LNCaP clone FGC (cell line): ENCODE data around the gene STK32B.

Source experiments
- DNase-seq: peaks from one replicate; pipeline ENCODE4 v3.0.0-alpha.2; 2011; ENCODE audit warnings: low read depth
- H3K4me3 ChIP-seq: 2 replicates; pipeline ENCODE4 v1.5.1; 2011; ENCODE audit warnings: mild to moderate bottlenecking, low read depth, low read length, control low read depth
- TF ChIP-seq, protein P1 (sequence below): IDR thresholded peaks from 2 replicates; pipeline ENCODE4 v1.5.1; 2012; ENCODE audit warnings: mild to moderate bottlenecking; ENCODE audit not compliant: control insufficient read depth, insufficient read depth; ENCODE audit errors: extremely low read depth

The STK32B gene

DNA sequence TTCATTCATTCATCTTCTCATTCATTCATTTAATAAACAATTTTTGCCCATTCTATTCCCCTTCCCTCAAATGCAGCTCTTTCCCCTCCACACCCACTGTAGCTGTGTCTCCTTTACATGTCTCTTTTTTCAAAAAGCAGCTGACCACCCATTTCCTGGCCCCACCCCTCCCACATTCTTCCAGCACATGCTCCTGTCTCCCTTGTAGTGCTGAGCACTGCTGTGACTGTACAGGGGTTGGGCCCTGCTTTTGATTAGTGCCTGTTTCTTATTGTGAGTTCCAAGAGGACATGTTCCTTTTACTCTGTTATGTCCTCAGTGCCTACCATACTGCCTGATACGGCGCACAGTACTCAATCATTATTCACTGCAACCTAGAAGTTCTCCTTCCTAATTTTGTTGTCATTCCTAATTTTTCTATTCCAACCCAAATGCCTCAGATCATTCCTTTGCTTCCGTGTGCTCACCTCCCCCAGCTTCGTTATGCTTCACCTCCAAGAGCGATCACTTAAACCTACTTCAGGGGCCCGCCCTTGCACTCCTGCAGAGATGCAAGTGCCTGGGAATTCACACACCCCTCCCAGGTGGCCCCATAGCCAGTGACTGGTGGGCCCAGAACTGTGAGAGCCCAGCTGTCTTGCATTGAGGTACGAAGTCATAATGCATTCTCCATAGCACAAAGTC is 152.2 kb downstream of the STK32B start:
- no peak overlapping the region for H3K4me3 ChIP-seq
- TF ChIP-seq, protein P1, sequence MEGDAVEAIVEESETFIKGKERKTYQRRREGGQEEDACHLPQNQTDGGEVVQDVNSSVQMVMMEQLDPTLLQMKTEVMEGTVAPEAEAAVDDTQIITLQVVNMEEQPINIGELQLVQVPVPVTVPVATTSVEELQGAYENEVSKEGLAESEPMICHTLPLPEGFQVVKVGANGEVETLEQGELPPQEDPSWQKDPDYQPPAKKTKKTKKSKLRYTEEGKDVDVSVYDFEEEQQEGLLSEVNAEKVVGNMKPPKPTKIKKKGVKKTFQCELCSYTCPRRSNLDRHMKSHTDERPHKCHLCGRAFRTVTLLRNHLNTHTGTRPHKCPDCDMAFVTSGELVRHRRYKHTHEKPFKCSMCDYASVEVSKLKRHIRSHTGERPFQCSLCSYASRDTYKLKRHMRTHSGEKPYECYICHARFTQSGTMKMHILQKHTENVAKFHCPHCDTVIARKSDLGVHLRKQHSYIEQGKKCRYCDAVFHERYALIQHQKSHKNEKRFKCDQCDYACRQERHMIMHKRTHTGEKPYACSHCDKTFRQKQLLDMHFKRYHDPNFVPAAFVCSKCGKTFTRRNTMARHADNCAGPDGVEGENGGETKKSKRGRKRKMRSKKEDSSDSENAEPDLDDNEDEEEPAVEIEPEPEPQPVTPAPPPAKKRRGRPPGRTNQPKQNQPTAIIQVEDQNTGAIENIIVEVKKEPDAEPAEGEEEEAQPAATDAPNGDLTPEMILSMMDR: no peak
- DNase-seq: no peak

DNA sequence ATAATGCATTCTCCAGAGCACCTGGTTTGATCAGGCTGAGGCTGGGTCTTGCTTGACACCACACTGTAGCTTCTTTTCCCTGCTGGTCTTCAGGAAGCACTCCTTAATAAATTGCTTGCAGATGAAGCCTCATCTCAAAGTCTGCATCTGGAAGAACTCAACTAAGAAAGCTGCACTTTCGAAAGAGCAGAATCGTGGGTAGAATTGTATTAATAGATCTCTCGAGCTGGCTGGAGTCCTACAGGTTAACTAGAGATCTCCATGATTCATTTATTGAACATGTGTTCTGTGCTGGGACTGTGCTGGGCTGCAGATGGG is 152.7 kb downstream of the STK32B start:
- no peak overlapping the region for H3K4me3 ChIP-seq
- DNase-seq: no peak
- TF ChIP-seq, protein P1: no peak

DNA sequence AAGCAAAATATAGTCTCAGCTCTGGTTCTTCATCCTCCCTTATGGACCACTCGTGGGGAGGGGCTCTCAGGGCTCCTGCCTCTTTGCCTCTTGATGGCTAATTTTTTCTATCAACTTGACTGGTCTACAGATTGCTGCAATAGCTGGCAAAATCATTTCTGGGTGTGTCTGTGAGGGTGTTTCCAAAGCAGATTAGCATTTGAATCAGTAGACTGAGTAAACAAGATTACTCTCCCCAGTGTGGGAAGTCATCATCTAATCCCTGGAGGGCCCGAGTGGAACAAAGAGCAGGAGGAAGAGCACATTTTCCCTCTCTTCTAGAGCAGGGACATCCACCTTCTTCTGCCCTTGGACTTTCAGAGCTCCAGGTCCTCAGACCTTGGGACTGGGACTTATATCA is 153.5 kb downstream of the STK32B start:
- no peak for DNase-seq

DNA sequence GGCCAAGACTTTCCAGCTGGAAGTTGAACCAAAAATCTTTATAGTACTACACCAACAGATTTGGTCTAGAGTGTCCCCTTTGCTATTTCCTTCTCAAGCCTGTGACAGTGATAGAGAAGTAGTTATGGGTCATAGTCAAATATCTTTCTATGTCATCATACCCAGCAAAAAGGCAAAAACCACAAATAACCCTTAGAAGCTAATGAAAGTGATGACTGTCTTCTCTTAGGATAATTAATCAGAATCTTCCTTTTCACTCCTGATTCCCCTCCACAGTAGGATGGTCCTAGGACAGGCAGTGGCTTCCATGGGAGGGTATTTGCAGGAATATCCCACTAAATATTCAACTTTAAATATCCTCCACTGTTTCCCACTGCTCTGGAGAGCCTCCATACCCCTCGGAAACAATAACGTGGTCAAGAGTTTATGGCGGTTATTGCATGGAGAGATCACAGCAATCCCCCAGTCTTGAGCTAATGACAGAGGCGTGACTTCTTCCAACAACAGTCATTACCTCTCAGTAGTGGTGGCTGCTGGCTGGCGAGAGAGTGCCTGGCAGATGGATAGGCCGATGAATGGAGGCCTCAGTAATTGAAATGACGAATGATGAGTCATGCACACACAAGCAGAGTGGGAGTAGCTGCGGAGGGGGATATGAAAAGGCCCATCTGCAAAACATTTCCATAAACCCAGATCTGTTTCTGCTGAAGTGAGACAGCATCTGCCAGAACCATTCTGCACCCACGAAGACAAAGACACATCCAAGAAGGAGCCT is 154.9 kb downstream of the STK32B start:
- TF ChIP-seq, protein P1: no peak
- DNase-seq: no peak
- no peak overlapping the region for H3K4me3 ChIP-seq

More for the DNA sequence above, 153.5 kb downstream of the STK32B start:
- TF ChIP-seq, protein P1: no peak
- no peak overlapping the region for H3K4me3 ChIP-seq

DNA sequence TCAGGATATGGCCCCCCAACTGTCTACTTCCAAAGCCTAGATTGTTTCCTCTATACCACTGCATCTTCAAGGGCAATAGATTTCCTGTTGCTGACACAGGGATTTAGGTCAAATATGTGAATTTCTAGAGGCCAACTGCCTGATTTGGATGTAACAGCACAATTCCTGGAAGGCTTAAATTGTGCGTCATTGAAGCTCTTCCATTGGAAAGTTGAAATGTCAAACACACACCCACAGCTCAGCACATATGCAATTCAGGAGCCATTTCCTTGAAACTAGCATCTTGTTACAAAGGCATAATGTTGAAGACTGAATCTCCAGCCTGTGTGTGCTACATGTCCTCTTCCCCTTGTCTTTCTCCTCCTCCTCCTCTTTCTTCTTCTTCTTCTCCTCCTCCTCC is 158.6 kb downstream of the STK32B start:
- TF ChIP-seq, protein P1: no peak
- DNase-seq: no peak
- H3K4me3 ChIP-seq: no peak overlapping the region

DNA sequence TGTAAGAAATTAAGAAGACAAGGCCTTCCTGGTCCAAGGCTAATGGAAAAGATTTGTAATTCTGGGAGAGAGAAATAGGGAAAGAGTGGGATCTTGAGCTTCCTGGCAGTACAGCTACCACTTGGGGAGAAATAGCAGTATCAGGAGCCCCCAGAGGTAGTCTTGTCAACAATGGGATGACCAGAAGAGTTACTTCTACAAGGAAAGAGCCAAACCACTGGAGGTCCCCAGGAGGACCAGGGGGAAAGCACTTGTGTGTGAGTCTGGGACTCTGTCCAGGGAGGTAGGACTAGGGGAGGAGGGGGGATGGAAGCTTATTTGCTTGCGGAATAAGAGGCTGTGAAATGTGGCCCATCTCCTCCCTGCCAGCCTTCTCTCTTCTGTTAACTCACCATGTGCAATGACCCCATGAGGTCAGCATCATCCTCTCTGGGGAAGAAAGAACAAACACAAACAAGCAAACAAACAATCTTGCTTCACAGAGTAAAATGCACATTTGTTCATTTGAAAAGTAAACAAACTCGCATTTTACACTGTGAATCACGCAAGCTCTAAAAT is 160.1 kb downstream of the STK32B start:
- no peak overlapping the region for H3K4me3 ChIP-seq

More for the DNA sequence above, 160.1 kb downstream of the STK32B start:
- TF ChIP-seq, protein P1: no peak
- DNase-seq: no peak
